Naive thymus-derived CD8-positive, alpha-beta T cell (primary cell): ENCODE results near the gene MPHOSPH6. TPM values are rescaled to one million over a fixed set of nuclear protein-coding genes. Genes with fewer than 3 reads are reported as not detected.
"Not testable (repeated sequence)": the region's sequence is repeated elsewhere in the genome, so short reads cannot be mapped to it uniquely, and the experiment has no call there.

Experiments used
- ATAC-seq, 2 donors: fragments of 150-1000 bp; cut with Tn5 transposase in 1 of 2; sonication (Bioruptor Pico), chemical (Tn5 transposase) in 1 of 2; 1 replicate in 1 of 2; 2 replicates in 1 of 2; pipeline ENCODE4 v1.10.0; 2021; ENCODE audit warnings: mild to moderate bottlenecking in 2 of 2, moderate library complexity in 2 of 2
- POLR2A ChIA-PET: fragments of 350-600 bp; sonication (Branson Sonifier 250); formaldehyde crosslinking; loops from one replicate; lab custom pipeline; 2021; ENCODE audit warnings: antibody characterized with exemption; lab: Charles Lee
- DNase-seq, 10 donors: peaks; one replicate each; pipeline versions ENCODE4 v3.0.0 to v3.0.0-alpha.2; 2020 to 2022
- H3K27ac Mint-ChIP-seq, 10 donors: one replicate each; pipeline ENCODE4 v1.8.0; 2020 to 2022; ENCODE audit warnings: mild to moderate bottlenecking in 10 of 10, mixed read lengths in 10 of 10, moderate library complexity in 4 of 10, inconsistent platforms in 1 of 10
- H3K27me3 Mint-ChIP-seq, 5 donors: one replicate each; pipeline ENCODE4 v1.8.0; 2021 to 2022; ENCODE audit warnings: mixed read lengths in 5 of 5
- H3K36me3 Mint-ChIP-seq, 3 donors: one replicate each; pipeline ENCODE4 v1.8.0; 2020 to 2022; ENCODE audit warnings: mixed read lengths in 3 of 3, mild to moderate bottlenecking in 2 of 3, inconsistent platforms in 1 of 3
- H3K4me1 Mint-ChIP-seq, 4 donors: one replicate each; pipeline ENCODE4 v1.8.0; 2021 to 2022; ENCODE audit warnings: mixed read lengths in 4 of 4
- H3K4me3 Mint-ChIP-seq, 10 donors: one replicate each; pipeline ENCODE4 v1.8.0; 2020 to 2022; ENCODE audit warnings: mild to moderate bottlenecking in 10 of 10, mixed read lengths in 10 of 10, moderate library complexity in 6 of 10, inconsistent platforms in 1 of 10
- H3K9me3 Mint-ChIP-seq, 9 donors: one replicate each; pipeline ENCODE4 v1.8.0; 2020 to 2022; ENCODE audit warnings: mixed read lengths in 9 of 9, mild to moderate bottlenecking in 3 of 9, inconsistent platforms in 1 of 9, moderate library complexity in 1 of 9
- polyA plus RNA-seq, 3 donors: library from polyadenylated mRNA; unstranded; fragments of 300-500 nt; fragmentation: Illumina TruSeq; gene quantifications; one replicate each; pipeline ENCODE4 v1.2.3, GENCODE V29; 2021
- total RNA-seq, 8 experiments: library from RNA in 2 of 8; stranded (reverse) in 2 of 8; gene quantifications; one replicate each; pipeline ENCODE4 v1.2.3 and lab custom pipeline; 2021 to 2026

MPHOSPH6 gene
- 10 to 100 TPM; 19.3 to 21.3 TPM for total RNA-seq
- 10 to 100 TPM; 21.3 to 33.6 (median 23.7) TPM for polyA plus RNA-seq
- total RNA-seq (lab: John Stamatoyannopoulos, UW), result 9.8 to 33.8 (median 15.7) reads per million in 6 experiments

GRCh38 chr16:82169861-82170845 lies at the start of gene MPHOSPH6:
Gene MPHOSPH6, minus strand, starts transcription at chr16:82170224. Its CDS starts 49 bp downstream, at chr16:82170175.
- DNase-seq (peak; percentile 82 to 93 (median 89)), ATAC-seq (peak; percentile 90 to 91)
- H3K27me3 Mint-ChIP-seq, result peaks cover 13 to 25% (median 14%) of the 10 kb centered on the region in 5 donors
- peaks cover 12 to 36% (median 31%) of the 10 kb centered on the region in 4 donors for H3K4me1 Mint-ChIP-seq
- POLR2A ChIA-PET, result interaction anchor here (0.6 to 1.3 kb wide), 5 partner anchors 32 to 855 kb away, joined by 3 to 8 read pairs (median 3); partner anchors contain the start of genes GAN and SDR42E1
- peak within 1 kb of the TSS; percentile 91 to 98 (median 95) for H3K4me3 Mint-ChIP-seq
- no peaks in the 10 kb centered on the region for H3K9me3 Mint-ChIP-seq
- peaks cover 0 to 11% (median 9%) of the 10 kb centered on the region in 3 donors for H3K36me3 Mint-ChIP-seq
- peak within 1 kb of the TSS; percentile 85 to 98 (median 96) for H3K27ac Mint-ChIP-seq

GRCh38 chr16:82219298-82219697 lies 49.3 kb upstream of the MPHOSPH6 start:
- peaks cover 0 to 6% (median 0%) of the 10 kb centered on the region in 9 donors for H3K9me3 Mint-ChIP-seq
- ATAC-seq (no peak), DNase-seq (no peak)
- no peaks in the 10 kb centered on the region for H3K4me1 Mint-ChIP-seq
- H3K36me3 Mint-ChIP-seq, result no peaks in the 10 kb centered on the region
- H3K4me3 Mint-ChIP-seq, result no peak overlapping the region
- H3K27ac Mint-ChIP-seq, result no peak overlapping the region
- peaks cover 2 to 9% (median 6%) of the 10 kb centered on the region in 5 donors for H3K27me3 Mint-ChIP-seq
- POLR2A ChIA-PET, result no interaction called here

- H3K4me3 Mint-ChIP-seq, H3K4me1 Mint-ChIP-seq, DNase-seq, POLR2A ChIA-PET, H3K36me3 Mint-ChIP-seq, ATAC-seq, H3K27ac Mint-ChIP-seq: not testable (repeated sequence)
- peaks cover 13 to 49% (median 38%) of the 10 kb centered on the region in 5 donors for H3K27me3 Mint-ChIP-seq
- H3K9me3 Mint-ChIP-seq, result peaks cover 0 to 25% (median 7%) of the 10 kb centered on the region in 9 donors
Measured at GRCh38 chr16:82209314-82209713, 39.3 kb upstream of the MPHOSPH6 start.

GRCh38 chr16:82203198-82203597 lies 33.2 kb upstream of the MPHOSPH6 start:
- H3K4me3 Mint-ChIP-seq, result no peak overlapping the region
- POLR2A ChIA-PET, result no interaction called here
- DNase-seq (no peak), ATAC-seq (no peak)
- H3K4me1 Mint-ChIP-seq, result peaks cover 0 to 1% (median 0%) of the 10 kb centered on the region in 4 donors
- H3K9me3 Mint-ChIP-seq, result peaks cover 0 to 10% (median 2%) of the 10 kb centered on the region in 9 donors
- peaks cover 2 to 22% (median 7%) of the 10 kb centered on the region in 5 donors for H3K27me3 Mint-ChIP-seq
- H3K36me3 Mint-ChIP-seq, result peaks cover 0 to 2% (median 0%) of the 10 kb centered on the region in 3 donors
- no peak overlapping the region for H3K27ac Mint-ChIP-seq

- peaks cover 0 to 1% (median 0%) of the 10 kb centered on the region in 4 donors for H3K4me1 Mint-ChIP-seq
- ATAC-seq, result no peak
- peaks cover 2 to 12% (median 3%) of the 10 kb centered on the region in 5 donors for H3K27me3 Mint-ChIP-seq
- H3K27ac Mint-ChIP-seq, result no peak overlapping the region
- H3K36me3 Mint-ChIP-seq, result peaks cover 0 to 2% (median 0%) of the 10 kb centered on the region in 3 donors
- POLR2A ChIA-PET, result no interaction called here
- DNase-seq, result no peak
- no peak overlapping the region for H3K4me3 Mint-ChIP-seq
- peaks cover 0 to 8% (median 2%) of the 10 kb centered on the region in 9 donors for H3K9me3 Mint-ChIP-seq
Measured at GRCh38 chr16:82201926-82202325, 31.9 kb upstream of the MPHOSPH6 start.

- peak overlapping the region in 1 of 10 donors; percentile 1 for H3K27ac Mint-ChIP-seq
- peaks cover 0 to 5% (median 2%) of the 10 kb centered on the region in 9 donors for H3K9me3 Mint-ChIP-seq
- peaks cover 0 to 1% (median 0%) of the 10 kb centered on the region in 4 donors for H3K4me1 Mint-ChIP-seq
- H3K36me3 Mint-ChIP-seq, result no peaks in the 10 kb centered on the region
- H3K4me3 Mint-ChIP-seq, result no peak overlapping the region
- H3K27me3 Mint-ChIP-seq, result peaks cover 0 to 13% (median 3%) of the 10 kb centered on the region in 5 donors
- POLR2A ChIA-PET, result interaction anchor here (0.6 kb wide), 1 partner anchor 129 kb away, joined by 3 read pairs; no protein-coding TSS in a partner anchor
- no peak for ATAC-seq
- DNase-seq, result no peak
Measured at GRCh38 chr16:82201351-82201750, 31.3 kb upstream of the MPHOSPH6 start.

GRCh38 chr16:82199209-82199608 lies 29.2 kb upstream of the MPHOSPH6 start:
- H3K36me3 Mint-ChIP-seq, result no peaks in the 10 kb centered on the region

GRCh38 chr16:82197540-82198240 lies 27.7 kb upstream of the MPHOSPH6 start:
- Mint-ChIP-seq H3K27ac (no peak overlapping the region), H3K4me1 (peaks cover 1 to 9% (median 6%) of the 10 kb centered on the region in 4 donors), H3K9me3 (peaks cover 0 to 5% (median 0%) of the 10 kb centered on the region in 9 donors), H3K36me3 (no peaks in the 10 kb centered on the region), H3K27me3 (peaks cover 0 to 18% (median 3%) of the 10 kb centered on the region in 5 donors), H3K4me3 (no peak overlapping the region)
- ATAC-seq (no peak), DNase-seq (no peak)
- POLR2A ChIA-PET, result no interaction called here

More at GRCh38 chr16:82199209-82199608, 29.2 kb upstream of the MPHOSPH6 start:
- Mint-ChIP-seq H3K4me1 (peaks cover 0 to 1% (median under 1%) of the 10 kb centered on the region in 4 donors), H3K27me3 (peaks cover 0 to 18% (median 3%) of the 10 kb centered on the region in 5 donors), H3K9me3 (peaks cover 0 to 5% (median 0%) of the 10 kb centered on the region in 9 donors), H3K27ac (no peak overlapping the region), H3K4me3 (no peak overlapping the region)
- POLR2A ChIA-PET, result no interaction called here
- no peak for ATAC-seq
- no peak for DNase-seq

GRCh38 chr16:82195917-82196494 lies 26.0 kb upstream of the MPHOSPH6 start:
- H3K27me3 Mint-ChIP-seq, result peaks cover 0 to 11% (median 0%) of the 10 kb centered on the region in 5 donors
- no peak overlapping the region for H3K27ac Mint-ChIP-seq
- POLR2A ChIA-PET, result no interaction called here
- no peak overlapping the region for H3K4me3 Mint-ChIP-seq
- peaks cover 3 to 15% (median 11%) of the 10 kb centered on the region in 4 donors for H3K4me1 Mint-ChIP-seq
- H3K36me3 Mint-ChIP-seq, result no peaks in the 10 kb centered on the region
- ATAC-seq (no peak), DNase-seq (no peak)
- peaks cover 0 to 1% (median 0%) of the 10 kb centered on the region in 9 donors for H3K9me3 Mint-ChIP-seq

- POLR2A ChIA-PET, result no interaction called here
- Mint-ChIP-seq H3K4me3 (no peak overlapping the region), H3K4me1 (peaks cover 3 to 15% (median 11%) of the 10 kb centered on the region in 4 donors), H3K27me3 (peaks cover 0 to 9% (median 0%) of the 10 kb centered on the region in 5 donors), H3K36me3 (no peaks in the 10 kb centered on the region), H3K9me3 (no peaks in the 10 kb centered on the region), H3K27ac (no peak overlapping the region)
- DNase-seq (no peak), ATAC-seq (no peak)
Measured at GRCh38 chr16:82194086-82194485, 24.1 kb upstream of the MPHOSPH6 start.

GRCh38 chr16:82192665-82193064 lies 22.6 kb upstream of the MPHOSPH6 start:
- H3K4me3 Mint-ChIP-seq, result peak overlapping the region in 6 of 10 donors; percentile 1 to 54 (median 28)
- DNase-seq (peak in 2 of 10 donors; percentile 8 to 41), ATAC-seq (peak; percentile 30 to 76)
- POLR2A ChIA-PET, result no interaction called here
- no peaks in the 10 kb centered on the region for H3K36me3 Mint-ChIP-seq
- no peaks in the 10 kb centered on the region for H3K9me3 Mint-ChIP-seq
- H3K27me3 Mint-ChIP-seq, result peaks cover 0 to 9% (median 2%) of the 10 kb centered on the region in 5 donors
- peaks cover 2 to 15% (median 11%) of the 10 kb centered on the region in 4 donors for H3K4me1 Mint-ChIP-seq
- H3K27ac Mint-ChIP-seq, result peak overlapping the region in 7 of 10 donors; percentile 11 to 77 (median 73)

- Mint-ChIP-seq H3K27ac (no peak overlapping the region), H3K9me3 (no peaks in the 10 kb centered on the region), H3K4me1 (peaks cover 2 to 14% (median 11%) of the 10 kb centered on the region in 4 donors), H3K27me3 (peaks cover 0 to 13% (median 2%) of the 10 kb centered on the region in 5 donors), H3K4me3 (no peak overlapping the region), H3K36me3 (no peaks in the 10 kb centered on the region)
- POLR2A ChIA-PET, result no interaction called here
- ATAC-seq (no peak), DNase-seq (no peak)
Measured at GRCh38 chr16:82190386-82190785, 20.4 kb upstream of the MPHOSPH6 start.
